A204.1 (cell line): ENCODE measurements around the gene RANGRF.

Experiments used
- FAIRE-seq: peaks from 2 replicates; lab custom pipeline; 2012; peaks lifted over from hg19 to GRCh38; lab: Jason Lieb, UNC

Gene RANGRF

DNA sequence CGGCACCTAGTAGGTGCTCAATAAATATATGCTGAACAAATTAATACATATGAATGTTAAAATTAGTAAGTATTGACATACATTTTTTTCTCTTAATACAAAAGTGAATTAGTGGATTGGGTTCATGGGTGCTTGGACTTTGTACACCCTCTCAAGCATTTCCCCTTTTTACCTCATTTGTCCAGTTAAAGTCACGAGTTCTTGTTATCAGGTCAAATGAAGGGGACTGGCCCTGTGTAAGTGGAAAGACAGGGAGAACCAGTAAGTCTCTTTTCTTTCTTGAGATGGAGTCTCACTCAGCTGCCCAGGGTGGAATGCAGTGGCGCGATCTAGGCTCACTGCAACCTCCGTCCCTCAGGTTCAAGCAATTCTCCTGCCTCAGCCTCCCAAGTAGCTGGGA is 13.7 kb upstream of the RANGRF start:
- FAIRE-seq, result no peak

- no peak for FAIRE-seq
Observed at GRCh38 chr17:8275421-8276290, 12.8 kb upstream of the RANGRF start.

GRCh38 chr17:8277317-8277716 is 11.2 kb upstream of the RANGRF start:
- no peak for FAIRE-seq

GRCh38 chr17:8282345-8282744 is 6.1 kb upstream of the RANGRF start:
- no peak for FAIRE-seq

GRCh38 chr17:8283356-8283755 is 5.1 kb upstream of the RANGRF start:
- no peak for FAIRE-seq

DNA sequence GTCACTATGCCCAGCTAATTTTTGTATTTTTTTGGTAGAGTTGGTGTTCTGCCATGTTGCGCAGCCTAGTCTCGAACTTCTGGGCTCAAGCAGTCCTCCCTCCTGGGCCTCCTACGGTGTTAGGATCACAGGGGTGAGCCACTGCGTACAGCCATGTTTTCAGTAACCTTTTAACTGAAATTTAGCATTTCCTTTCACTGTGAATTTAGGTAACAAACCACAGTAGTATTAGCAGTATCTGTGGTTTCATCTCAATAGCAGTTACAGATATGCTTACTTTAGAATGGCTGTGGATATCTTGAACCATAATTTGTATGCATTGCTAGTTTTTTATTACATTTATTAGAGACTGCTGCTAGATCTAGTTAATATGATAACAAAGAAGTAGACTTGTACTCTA is 4.3 kb upstream of the RANGRF start:
- no peak for FAIRE-seq

DNA sequence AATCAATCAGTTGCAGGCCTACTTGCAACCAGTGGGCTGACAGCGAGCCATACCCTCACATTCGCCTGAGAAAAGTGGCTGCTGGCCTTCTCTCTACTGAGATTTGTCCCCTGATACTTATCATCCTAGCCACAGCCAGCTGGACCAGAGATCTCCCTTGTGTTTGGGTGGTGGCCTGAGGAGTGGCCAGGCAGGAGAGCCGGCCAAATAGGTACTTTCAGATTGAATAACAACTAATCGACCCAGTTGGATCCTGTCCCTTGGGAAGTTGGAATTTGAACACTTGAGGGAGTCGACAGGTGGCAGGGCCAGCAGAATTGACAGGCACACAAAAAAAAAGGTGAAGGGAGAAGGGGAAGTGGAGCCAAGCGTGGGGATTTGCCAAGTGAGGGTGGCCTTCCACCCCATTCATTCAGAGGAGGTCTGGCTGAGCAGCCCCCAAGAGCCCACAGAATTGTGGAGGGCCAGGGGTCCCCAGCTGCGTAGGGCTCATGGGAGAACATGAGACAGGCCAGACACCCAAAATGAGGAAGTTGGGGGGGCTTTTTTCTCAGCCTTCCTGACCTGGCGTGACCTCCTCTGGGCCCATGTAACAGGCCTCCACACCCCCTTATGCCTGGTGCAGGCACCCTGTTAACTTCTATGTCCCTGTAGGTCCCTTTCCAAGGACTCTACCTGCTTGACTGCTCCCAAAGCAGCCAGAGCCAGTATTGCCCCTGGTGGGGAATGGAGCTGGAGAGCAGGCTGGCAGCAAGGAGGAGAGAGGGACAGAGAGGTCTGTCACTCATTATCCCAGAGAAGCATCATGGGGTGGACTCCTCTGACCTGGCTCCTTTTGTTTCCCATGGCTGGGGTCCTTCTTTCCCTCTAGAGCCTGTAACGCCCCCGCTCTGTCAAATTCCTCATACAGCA is 2.9 kb upstream of the RANGRF start:
- no peak for FAIRE-seq

DNA sequence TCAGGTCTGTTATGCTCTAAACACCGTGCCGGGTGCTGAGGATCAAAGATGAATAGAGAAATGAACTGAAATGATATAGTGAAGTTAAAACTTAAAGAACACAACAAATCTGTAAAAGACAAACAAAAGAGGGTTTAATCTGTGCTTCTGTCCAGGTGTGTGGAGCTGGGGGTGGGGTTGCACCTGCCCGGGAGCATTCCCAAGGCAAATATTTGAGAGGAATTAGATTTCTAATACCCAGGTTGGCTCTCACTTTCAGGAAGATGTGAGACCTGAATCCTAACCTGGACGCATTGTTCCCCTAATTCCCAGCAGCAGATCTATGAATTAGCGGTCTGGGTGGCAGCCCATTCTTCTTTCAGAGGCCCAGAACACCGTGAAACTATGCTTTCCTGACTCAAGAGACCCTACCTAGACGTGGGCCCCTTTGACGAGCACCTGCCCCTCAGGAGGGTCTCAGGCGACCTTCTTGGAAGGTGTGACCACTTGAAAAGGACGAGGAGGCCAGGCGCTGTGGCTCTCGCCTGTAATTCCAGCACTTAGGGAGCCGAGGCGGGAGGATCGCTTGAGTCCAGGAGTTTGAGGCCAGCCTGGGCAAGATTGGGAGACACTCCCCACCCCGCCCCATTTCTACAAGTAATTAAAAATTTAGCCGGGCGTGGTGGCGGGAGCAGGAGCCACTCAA is 677 bp upstream of the RANGRF start:
- FAIRE-seq, result no peak

- no peak for FAIRE-seq
Observed at GRCh38 chr17:8289103-8289397, 580 bp downstream of the RANGRF start.

- FAIRE-seq, result no peak
Observed at GRCh38 chr17:8290043-8290442, 1.6 kb downstream of the RANGRF start.

DNA sequence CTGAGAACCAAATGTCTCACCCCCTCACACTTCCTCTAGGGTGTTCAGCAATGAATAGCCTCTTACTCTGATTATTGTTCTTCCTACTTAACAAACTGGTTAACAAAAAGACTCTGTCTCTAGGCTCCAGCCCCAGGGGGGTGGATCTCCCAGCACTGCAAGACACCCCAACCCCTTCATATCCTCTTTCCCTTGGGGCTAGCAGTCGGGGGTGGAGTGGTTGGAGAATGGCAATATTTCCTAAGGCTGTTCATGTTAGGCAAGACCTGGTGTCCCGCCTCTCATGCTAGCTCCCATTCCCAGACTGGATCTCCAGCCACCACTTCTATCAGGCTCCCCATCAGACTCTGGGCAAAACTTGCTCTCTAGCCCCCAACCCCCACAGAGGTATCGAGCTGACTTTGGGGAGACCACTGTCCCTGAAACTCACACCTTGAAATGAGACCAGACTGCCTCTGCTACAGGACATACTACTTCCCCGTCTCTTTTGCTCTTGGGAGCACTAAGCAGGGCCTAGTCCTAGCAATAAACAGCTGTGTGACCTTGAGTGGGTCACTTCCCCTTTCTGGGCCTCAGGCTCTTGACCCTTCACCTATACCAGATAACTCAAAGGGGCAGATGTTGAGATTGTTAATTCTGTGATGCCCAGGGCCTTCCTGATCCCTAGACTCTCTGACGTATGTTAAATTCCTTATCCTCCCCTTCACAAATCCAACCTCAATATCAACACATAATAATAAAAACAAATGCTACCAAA is 4.3 kb downstream of the RANGRF start:
- no peak for FAIRE-seq

GRCh38 chr17:8294361-8294760 is 5.9 kb downstream of the RANGRF start:
- FAIRE-seq, result no peak

DNA sequence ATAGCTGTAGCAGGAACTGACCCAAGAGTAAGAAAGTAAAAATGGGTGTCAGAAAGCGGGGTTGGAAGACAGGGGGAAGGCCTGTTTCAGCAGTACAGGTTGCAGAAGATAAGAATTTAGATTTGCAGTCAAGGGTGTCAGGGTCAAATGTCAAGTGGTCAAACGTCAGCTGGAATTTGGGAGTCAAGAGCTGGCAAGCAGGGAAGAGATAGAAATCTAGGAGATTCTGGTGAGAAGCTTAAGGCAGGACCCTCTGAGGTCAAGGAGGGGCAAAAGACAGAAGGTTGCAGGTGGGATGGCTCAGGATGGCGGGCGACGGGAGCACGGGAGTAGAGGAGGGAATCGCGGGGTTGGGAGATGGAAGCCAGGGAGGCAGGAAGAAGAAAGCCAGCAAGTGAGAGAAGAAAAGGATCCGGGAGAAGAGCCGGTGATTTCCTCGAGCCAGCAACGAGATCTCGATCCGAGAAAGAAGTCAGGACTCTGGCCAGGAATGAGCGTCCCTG is 6.4 kb downstream of the RANGRF start:
- FAIRE-seq, result no peak

DNA sequence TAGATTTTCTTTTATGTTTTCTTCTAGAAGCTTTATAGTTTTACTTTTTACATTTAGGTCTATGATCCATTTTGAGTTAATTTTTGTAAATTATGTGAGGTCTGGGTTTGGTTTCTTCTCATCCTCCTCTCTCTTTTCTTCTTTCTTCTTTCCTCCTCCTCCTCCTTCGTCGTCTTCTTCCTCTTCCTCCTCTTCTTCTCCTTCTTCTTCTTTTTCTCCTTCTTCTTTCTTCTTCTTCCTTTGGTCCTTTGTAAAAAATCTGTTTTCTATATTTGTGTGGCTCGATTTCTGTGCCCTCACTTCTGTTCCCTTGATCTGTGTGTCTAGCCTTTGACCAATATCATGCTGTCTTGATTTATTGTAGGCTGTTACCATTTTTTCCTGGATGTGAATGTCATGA is 11.8 kb downstream of the RANGRF start:
- no peak for FAIRE-seq

- FAIRE-seq, result no peak
Observed at GRCh38 chr17:8300627-8301242, 12.3 kb downstream of the RANGRF start.

GRCh38 chr17:8310601-8311123 is 22.2 kb downstream of the RANGRF start:
- no peak for FAIRE-seq

GRCh38 chr17:8311131-8311790 is 22.8 kb downstream of the RANGRF start:
- no peak for FAIRE-seq

DNA sequence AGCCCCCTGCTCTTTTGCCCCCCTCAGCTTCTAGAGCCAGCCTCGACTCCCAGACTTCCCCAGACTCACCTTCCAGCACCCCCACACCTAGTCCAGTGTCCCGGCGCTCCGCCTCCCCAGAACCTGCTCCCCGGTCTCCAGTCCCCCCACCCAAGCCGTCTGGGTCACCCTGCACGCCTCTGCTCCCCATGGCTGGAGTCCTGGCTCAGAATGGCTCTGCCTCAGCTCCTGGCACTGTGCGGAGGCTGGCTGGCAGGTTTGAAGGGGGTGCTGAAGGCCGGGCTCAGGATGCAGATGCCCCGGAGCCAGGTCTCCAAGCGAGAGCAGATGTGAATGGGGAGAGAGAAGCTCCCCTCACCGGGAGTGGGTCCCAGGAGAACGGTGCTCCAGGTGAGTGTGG is 23.8 kb downstream of the RANGRF start:
- no peak for FAIRE-seq

- FAIRE-seq, result no peak
Observed at GRCh38 chr17:8312726-8313600, 24.5 kb downstream of the RANGRF start.
